Measurements from ENCODE around the gene COL9A3.

The COL9A3 gene

DNA sequence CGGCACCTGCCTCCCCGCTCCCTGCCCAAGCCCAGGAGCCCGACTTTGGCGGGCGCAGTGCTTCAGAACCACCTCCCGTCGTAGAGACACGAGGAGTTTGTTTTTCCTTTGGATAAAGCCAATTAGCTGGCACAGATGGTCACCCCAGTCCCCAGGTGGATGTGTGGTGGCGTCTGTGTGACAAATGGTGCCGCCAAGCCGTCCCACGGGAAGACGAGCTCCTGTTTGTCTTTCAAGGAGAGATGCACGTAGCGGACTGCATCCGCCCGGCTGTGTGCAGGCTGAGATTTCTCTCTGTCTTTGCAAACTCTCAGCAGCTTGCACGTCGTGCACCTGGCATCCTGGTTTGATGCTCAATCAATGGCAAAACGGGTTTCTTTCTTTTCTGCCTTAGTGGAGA, 36.6 kb upstream of the COL9A3 start:
- Histone ChIP-seq H3K4me3 (ENCODE audit: low read depth, low read length) (no peak overlapping the region), H3K27me3 (ENCODE audit: control insufficient read depth, insufficient read depth, low read length) (no peaks in the 10 kb centered on the region), H3K27ac (ENCODE audit: low read depth, low read length) (no peak overlapping the region), H3K9ac (ENCODE audit: low read length) (no peak overlapping the region), H3K9me3 (ENCODE audit: control insufficient read depth, insufficient read depth, low read depth, low read length) (no peaks in the 10 kb centered on the region), H3K4me1 (ENCODE audit: control insufficient read depth, insufficient read depth, low read length) (peaks cover 16% of the 10 kb centered on the region; the same call in 1 of the 2 replicates), H3K36me3 (ENCODE audit: control insufficient read depth, insufficient read depth, low read length) (no peaks in the 10 kb centered on the region)

DNA sequence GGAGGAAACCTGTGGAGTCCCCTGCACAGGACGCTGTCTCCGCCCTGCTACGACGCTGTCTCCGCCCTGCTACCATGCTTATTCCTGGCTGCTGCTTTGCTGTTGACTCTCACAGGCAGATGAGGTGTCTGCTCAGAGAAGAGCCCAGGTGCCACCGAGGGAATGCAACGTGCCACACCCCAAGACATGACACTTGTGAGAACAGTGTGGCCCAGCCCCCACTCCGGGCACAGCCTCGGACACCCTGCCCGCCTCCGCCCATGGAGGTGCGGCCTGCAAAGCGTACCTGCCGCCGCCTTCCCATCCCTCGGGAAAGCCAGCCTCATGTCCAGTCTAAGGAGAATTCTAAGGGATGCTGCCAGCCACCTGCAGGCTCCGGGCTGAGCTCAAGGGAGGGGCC, 36.2 kb upstream of the COL9A3 start:
- Histone ChIP-seq H3K9me3 (ENCODE audit: control insufficient read depth, insufficient read depth, low read depth, low read length) (no peaks in the 10 kb centered on the region), H3K27me3 (ENCODE audit: control insufficient read depth, insufficient read depth, low read length) (no peaks in the 10 kb centered on the region), H3K36me3 (ENCODE audit: control insufficient read depth, insufficient read depth, low read length) (no peaks in the 10 kb centered on the region), H3K4me3 (ENCODE audit: low read depth, low read length) (no peak overlapping the region), H3K27ac (ENCODE audit: low read depth, low read length) (no peak overlapping the region), H3K9ac (ENCODE audit: low read length) (no peak overlapping the region), H3K4me1 (ENCODE audit: control insufficient read depth, insufficient read depth, low read length) (peaks cover 16% of the 10 kb centered on the region; the same call in 1 of the 2 replicates)

DNA sequence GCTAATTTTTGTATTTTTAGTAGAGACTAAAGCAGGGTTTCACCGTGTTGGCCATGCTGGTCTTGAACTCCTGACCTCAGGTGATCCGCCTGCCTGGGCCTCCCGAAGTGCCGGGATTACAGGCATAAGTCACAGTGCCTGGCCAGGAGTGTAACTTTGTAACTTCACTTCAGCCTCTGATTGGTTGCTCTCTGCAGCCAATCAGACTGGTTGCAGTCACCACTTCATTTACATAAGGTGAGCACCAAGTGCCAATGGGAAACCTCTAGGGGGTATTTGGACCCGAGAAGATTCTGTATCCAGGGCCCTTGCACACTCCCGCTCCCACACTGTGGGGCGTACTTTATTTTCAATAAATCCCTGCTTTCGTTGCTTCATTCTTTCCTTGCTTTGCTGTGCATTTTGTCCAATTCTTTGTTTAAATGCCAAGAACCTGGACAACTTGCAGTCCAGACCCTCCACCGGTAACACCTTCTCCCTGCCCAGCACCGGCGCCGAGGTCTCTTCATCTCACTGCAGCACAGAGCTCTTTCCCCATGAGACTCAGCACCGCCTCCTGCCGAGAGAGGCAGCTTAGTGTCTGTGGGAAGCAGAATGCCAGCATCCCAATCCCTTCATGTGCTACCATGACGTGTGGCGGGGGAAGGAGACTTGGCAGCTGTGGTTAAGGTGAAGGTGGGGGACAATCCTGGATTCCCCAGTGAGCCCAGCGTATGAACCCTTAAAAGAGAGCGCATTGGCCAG, 34.5 kb upstream of the COL9A3 start:
- H3K9ac ChIP-seq (ENCODE audit: low read length) = no peak overlapping the region
- H3K9me3 ChIP-seq (ENCODE audit: control insufficient read depth, insufficient read depth, low read depth, low read length) = no peaks in the 10 kb centered on the region
- H3K36me3 ChIP-seq (ENCODE audit: control insufficient read depth, insufficient read depth, low read length) = no peaks in the 10 kb centered on the region
- H3K4me3 ChIP-seq (ENCODE audit: low read depth, low read length) = no peak overlapping the region
- H3K27me3 ChIP-seq (ENCODE audit: control insufficient read depth, insufficient read depth, low read length) = no peaks in the 10 kb centered on the region
- H3K4me1 ChIP-seq (ENCODE audit: control insufficient read depth, insufficient read depth, low read length) = peaks cover 8% of the 10 kb centered on the region; the same call in 1 of the 2 replicates
- H3K27ac ChIP-seq (ENCODE audit: low read depth, low read length) = no peak overlapping the region

DNA sequence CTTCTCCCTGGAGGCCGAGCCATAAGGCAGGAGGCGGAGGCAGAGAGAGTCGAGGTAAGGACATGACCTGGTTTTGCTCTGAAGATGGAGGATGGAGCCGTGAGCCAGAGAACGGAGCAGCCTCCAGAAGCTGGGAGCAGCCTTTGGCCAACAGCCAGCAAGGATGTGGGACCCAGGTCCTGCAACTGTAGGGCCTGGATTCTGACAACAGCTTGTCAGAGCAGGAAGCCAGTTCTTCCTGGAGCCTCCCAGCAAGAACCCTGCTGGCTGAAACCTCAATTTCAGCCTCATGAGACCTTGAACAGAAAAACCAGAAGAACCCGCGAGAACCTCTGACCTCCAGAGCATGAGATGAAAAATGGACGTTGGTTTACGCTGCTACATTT, 34.0 kb upstream of the COL9A3 start:
- peaks cover 8% of the 10 kb centered on the region; the same call in 1 of the 2 replicates for H3K4me1 ChIP-seq (ENCODE audit: control insufficient read depth, insufficient read depth, low read length)
- H3K27me3 ChIP-seq (ENCODE audit: control insufficient read depth, insufficient read depth, low read length) = no peaks in the 10 kb centered on the region

DNA sequence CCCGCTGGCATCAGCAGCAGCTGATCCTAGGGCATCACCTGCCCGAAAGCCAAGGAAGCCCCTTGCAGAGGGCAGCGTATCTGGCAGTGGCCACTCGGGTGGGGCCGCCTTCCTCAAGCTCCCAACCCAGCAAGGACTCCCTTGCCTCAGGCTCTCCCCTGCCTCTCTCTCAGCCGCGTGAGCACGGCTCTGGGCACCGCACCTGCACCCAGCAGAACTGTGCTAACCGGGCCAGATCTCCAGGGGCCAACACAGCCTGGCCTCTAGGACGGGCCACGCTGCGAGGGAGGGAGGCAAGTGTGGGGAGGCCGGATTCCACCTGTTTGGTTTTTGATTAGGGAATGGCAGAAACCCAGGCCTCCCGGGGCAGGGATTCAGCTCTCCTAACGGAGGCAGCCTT, 32.4 kb upstream of the COL9A3 start:
- no peaks in the 10 kb centered on the region; the same call in 1 of the 2 replicates for H3K27me3 ChIP-seq (ENCODE audit: control insufficient read depth, insufficient read depth, low read length)
- H3K4me3 ChIP-seq (ENCODE audit: low read depth, low read length) = no peak overlapping the region
- peaks cover 3% of the 10 kb centered on the region; the same call in 1 of the 2 replicates for H3K4me1 ChIP-seq (ENCODE audit: control insufficient read depth, insufficient read depth, low read length)
- no peaks in the 10 kb centered on the region for H3K36me3 ChIP-seq (ENCODE audit: control insufficient read depth, insufficient read depth, low read length)
- no peaks in the 10 kb centered on the region for H3K9me3 ChIP-seq (ENCODE audit: control insufficient read depth, insufficient read depth, low read depth, low read length)
- H3K9ac ChIP-seq (ENCODE audit: low read length) = no peak overlapping the region
- H3K27ac ChIP-seq (ENCODE audit: low read depth, low read length) = no peak overlapping the region

More for the DNA sequence above, 34.0 kb upstream of the COL9A3 start:
- H3K4me3 ChIP-seq (ENCODE audit: low read depth, low read length) = no peak overlapping the region
- no peaks in the 10 kb centered on the region for H3K9me3 ChIP-seq (ENCODE audit: control insufficient read depth, insufficient read depth, low read depth, low read length)
- no peak overlapping the region for H3K27ac ChIP-seq (ENCODE audit: low read depth, low read length)
- no peaks in the 10 kb centered on the region for H3K36me3 ChIP-seq (ENCODE audit: control insufficient read depth, insufficient read depth, low read length)
- no peak overlapping the region for H3K9ac ChIP-seq (ENCODE audit: low read length)

DNA sequence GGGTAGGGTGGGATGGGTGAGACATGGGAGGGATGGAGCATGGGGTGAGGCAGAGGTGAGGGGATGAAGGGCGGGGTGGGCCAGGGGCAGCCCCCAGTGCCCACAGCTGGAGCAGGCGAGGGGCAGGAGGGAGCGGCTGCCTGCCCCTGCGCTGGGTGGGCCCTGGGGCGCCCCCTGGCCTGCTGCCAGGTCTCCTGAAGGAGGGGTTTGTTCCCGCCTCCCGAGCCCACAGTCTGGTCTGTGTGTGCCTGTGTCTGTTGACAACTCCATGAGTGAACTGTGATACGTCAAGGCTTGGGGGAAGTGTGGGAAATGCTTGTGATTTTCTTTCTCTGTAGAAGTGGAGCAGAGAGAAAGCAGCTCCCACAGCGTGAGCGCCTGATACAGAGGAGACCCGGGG, 31.5 kb upstream of the COL9A3 start:
- peaks cover 4% of the 10 kb centered on the region; the same call in 1 of the 2 replicates for H3K27me3 ChIP-seq (ENCODE audit: control insufficient read depth, insufficient read depth, low read length)

DNA sequence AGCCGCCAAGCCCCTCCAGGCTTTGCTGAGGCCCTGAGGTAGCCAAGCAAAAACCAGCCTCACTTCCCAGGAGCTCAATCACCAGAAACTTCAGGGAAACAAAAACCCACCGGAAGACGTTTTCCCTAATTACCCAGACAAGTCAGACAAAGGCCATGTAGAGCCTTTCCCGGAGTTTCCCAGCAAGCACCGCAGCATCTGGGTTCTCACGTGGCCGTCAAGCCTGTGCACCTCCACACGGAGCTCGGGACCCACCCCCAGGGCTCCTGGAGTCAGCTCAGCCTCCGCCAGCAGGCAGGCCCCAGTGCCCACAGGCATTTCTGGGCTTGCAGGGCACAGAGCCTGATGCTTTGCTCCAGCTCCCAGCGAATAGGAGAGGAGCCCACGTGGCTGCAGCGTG, 30.7 kb upstream of the COL9A3 start:
- Histone ChIP-seq H3K27ac (ENCODE audit: low read depth, low read length) (no peak overlapping the region), H3K36me3 (ENCODE audit: control insufficient read depth, insufficient read depth, low read length) (no peaks in the 10 kb centered on the region), H3K4me1 (ENCODE audit: control insufficient read depth, insufficient read depth, low read length) (peaks cover 3% of the 10 kb centered on the region; the same call in 1 of the 2 replicates), H3K9me3 (ENCODE audit: control insufficient read depth, insufficient read depth, low read depth, low read length) (no peaks in the 10 kb centered on the region), H3K4me3 (ENCODE audit: low read depth, low read length) (no peak overlapping the region), H3K9ac (ENCODE audit: low read length) (no peak overlapping the region), H3K27me3 (ENCODE audit: control insufficient read depth, insufficient read depth, low read length) (peaks cover 4% of the 10 kb centered on the region; the same call in 1 of the 2 replicates)

More for the DNA sequence above, 31.5 kb upstream of the COL9A3 start:
- no peak overlapping the region for H3K9ac ChIP-seq (ENCODE audit: low read length)
- H3K36me3 ChIP-seq (ENCODE audit: control insufficient read depth, insufficient read depth, low read length) = no peaks in the 10 kb centered on the region
- H3K4me1 ChIP-seq (ENCODE audit: control insufficient read depth, insufficient read depth, low read length) = peaks cover 3% of the 10 kb centered on the region; the same call in 1 of the 2 replicates
- no peak overlapping the region for H3K27ac ChIP-seq (ENCODE audit: low read depth, low read length)
- H3K9me3 ChIP-seq (ENCODE audit: control insufficient read depth, insufficient read depth, low read depth, low read length) = no peaks in the 10 kb centered on the region
- H3K4me3 ChIP-seq (ENCODE audit: low read depth, low read length) = no peak overlapping the region

DNA sequence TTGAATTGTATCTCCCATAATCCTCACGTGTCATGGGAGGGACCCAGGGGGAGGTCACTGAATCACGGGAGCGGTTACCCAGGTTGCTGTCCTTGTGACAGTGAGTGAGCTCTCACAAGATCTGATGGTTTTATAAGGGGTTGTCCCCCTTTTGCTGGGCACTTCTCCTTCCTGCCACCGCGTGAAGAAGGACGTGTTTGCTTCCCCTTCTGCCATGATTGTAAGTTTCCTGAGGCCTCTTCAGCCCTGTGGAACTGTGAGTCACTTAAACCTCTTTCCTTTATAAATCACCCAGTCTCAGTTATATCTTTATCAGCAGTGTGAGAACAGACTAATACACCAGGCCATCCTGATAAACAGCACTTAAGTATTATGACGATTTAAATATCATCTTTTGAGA, 29.5 kb upstream of the COL9A3 start:
- no peak overlapping the region for H3K27ac ChIP-seq (ENCODE audit: low read depth, low read length)
- H3K4me1 ChIP-seq (ENCODE audit: control insufficient read depth, insufficient read depth, low read length) = peaks cover 3% of the 10 kb centered on the region; the same call in 1 of the 2 replicates
- no peak overlapping the region for H3K9ac ChIP-seq (ENCODE audit: low read length)
- H3K27me3 ChIP-seq (ENCODE audit: control insufficient read depth, insufficient read depth, low read length) = peaks cover 4% of the 10 kb centered on the region; the same call in 1 of the 2 replicates
- no peaks in the 10 kb centered on the region for H3K9me3 ChIP-seq (ENCODE audit: control insufficient read depth, insufficient read depth, low read depth, low read length)
- H3K4me3 ChIP-seq (ENCODE audit: low read depth, low read length) = no peak overlapping the region
- H3K36me3 ChIP-seq (ENCODE audit: control insufficient read depth, insufficient read depth, low read length) = no peaks in the 10 kb centered on the region

DNA sequence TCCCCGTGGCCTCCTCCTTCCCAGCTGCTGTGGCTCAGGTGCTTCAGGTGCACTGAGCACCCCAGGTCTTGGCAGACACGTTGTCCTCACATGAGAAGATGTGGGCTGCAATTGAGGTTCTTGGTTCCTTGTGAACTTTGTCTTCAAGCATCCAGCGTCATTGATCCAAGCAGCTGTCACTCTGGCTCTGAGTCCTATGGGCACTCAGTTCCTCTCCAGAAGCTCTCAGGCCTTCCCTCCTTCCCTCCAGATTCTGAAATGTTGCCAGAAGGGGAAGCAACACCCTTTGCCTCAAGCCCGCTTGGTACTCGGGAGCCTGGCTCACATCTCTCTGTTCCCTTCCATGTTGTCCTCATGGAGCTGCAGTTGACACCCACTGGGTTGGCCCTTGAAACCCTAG, 29.0 kb upstream of the COL9A3 start:
- no peaks in the 10 kb centered on the region; the same call in 1 of the 2 replicates for H3K4me1 ChIP-seq (ENCODE audit: control insufficient read depth, insufficient read depth, low read length)
- H3K27me3 ChIP-seq (ENCODE audit: control insufficient read depth, insufficient read depth, low read length) = peaks cover 4% of the 10 kb centered on the region; the same call in 1 of the 2 replicates
- H3K9ac ChIP-seq (ENCODE audit: low read length) = no peak overlapping the region

DNA sequence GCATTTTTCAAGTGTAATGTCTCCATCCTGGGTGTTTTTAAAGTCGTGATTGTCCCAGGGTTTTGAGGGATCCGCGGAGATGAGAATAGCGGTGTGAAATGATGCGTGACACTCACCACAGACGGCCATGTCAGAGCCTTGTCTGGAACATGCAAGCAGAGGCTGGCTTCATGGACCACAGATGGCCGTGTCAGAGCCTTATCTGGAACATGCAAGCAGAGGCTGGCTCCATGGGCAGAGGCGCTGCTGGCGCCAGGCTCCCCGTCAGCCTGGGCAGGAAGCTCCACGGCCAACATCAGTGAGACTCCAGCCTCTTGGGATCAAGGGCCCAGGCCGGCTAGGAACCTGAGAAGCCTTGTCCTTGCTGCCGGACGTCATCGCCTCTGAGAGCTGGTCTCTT, 28.2 kb upstream of the COL9A3 start:
- H3K27ac ChIP-seq (ENCODE audit: low read depth, low read length) = no peak overlapping the region
- no peaks in the 10 kb centered on the region for H3K9me3 ChIP-seq (ENCODE audit: control insufficient read depth, insufficient read depth, low read depth, low read length)
- peaks cover 4% of the 10 kb centered on the region; the same call in 1 of the 2 replicates for H3K27me3 ChIP-seq (ENCODE audit: control insufficient read depth, insufficient read depth, low read length)
- no peaks in the 10 kb centered on the region for H3K36me3 ChIP-seq (ENCODE audit: control insufficient read depth, insufficient read depth, low read length)
- H3K4me1 ChIP-seq (ENCODE audit: control insufficient read depth, insufficient read depth, low read length) = peaks cover under 1% of the 10 kb centered on the region
- H3K9ac ChIP-seq (ENCODE audit: low read length) = no peak overlapping the region
- H3K4me3 ChIP-seq (ENCODE audit: low read depth, low read length) = no peak overlapping the region

More for the DNA sequence above, 29.0 kb upstream of the COL9A3 start:
- Histone ChIP-seq H3K9me3 (ENCODE audit: control insufficient read depth, insufficient read depth, low read depth, low read length) (no peaks in the 10 kb centered on the region), H3K36me3 (ENCODE audit: control insufficient read depth, insufficient read depth, low read length) (no peaks in the 10 kb centered on the region), H3K27ac (ENCODE audit: low read depth, low read length) (no peak overlapping the region), H3K4me3 (ENCODE audit: low read depth, low read length) (no peak overlapping the region)

DNA sequence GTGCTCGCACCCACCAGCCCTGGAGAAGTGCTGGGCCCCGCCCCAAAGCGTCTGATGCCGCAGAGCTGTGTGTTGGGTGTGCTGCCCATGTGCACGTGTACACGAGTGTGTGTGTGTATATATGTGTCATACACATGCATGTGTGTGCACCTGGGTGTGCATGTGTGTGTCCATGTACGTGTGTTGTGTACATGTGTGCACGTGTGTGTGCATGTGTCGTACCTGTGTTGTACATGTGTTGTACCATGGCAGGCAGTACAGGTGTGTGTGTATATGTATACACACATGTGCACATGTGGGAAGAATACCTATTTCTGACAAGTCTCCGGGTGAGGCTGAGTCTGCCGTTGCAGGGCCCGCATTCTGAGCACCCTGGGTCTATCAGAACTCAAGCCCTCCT, 26.8 kb upstream of the COL9A3 start:
- Histone ChIP-seq H3K27me3 (ENCODE audit: control insufficient read depth, insufficient read depth, low read length) (peaks cover 4% of the 10 kb centered on the region; the same call in 1 of the 2 replicates), H3K4me1 (ENCODE audit: control insufficient read depth, insufficient read depth, low read length) (peaks cover 8% of the 10 kb centered on the region), H3K4me3 (ENCODE audit: low read depth, low read length) (no peak overlapping the region)

More for the DNA sequence above, 26.8 kb upstream of the COL9A3 start:
- Histone ChIP-seq H3K36me3 (ENCODE audit: control insufficient read depth, insufficient read depth, low read length) (no peaks in the 10 kb centered on the region), H3K27ac (ENCODE audit: low read depth, low read length) (no peak overlapping the region), H3K9ac (ENCODE audit: low read length) (no peak overlapping the region), H3K9me3 (ENCODE audit: control insufficient read depth, insufficient read depth, low read depth, low read length) (no peaks in the 10 kb centered on the region)
